Measurements from ENCODE around the gene PCTP.

PCTP gene

DNA sequence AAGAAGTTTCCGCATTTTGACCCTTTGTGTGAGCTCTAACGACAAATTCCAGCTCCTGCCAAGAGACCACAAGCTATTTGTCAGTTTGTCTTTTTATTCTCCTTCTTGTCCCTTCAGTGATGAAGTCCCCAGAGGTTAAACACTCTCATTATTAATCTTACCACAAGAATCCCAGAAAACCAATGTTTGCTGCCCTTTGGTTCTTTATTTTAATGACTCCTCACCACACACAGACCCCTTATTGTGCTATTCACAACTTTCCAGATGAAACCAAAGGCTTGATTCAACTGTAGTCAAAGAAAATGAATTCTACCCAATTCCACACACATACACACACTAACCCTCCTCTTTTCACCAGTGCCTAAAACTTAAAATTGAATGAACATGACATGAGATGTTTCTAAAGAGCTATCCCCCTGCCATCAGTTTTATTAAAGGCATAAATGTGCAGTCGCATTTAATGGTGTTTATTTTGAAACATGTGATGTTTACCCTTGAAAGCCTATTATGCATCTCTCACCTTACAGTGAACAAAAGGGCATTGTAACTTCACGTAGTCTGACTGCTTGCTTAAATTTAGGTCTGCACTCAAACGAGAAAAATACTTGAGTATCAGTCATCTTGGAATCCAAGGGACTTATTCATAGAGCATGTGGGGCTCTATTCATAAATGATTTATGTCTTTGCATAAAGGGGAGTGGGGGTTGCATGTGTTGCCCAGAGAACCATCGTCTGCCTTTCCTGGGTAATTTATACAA, 44.1 kb downstream of the PCTP start:
- no peak for DNase-seq (ENCODE audit: low read depth in 2 of 2)

DNA sequence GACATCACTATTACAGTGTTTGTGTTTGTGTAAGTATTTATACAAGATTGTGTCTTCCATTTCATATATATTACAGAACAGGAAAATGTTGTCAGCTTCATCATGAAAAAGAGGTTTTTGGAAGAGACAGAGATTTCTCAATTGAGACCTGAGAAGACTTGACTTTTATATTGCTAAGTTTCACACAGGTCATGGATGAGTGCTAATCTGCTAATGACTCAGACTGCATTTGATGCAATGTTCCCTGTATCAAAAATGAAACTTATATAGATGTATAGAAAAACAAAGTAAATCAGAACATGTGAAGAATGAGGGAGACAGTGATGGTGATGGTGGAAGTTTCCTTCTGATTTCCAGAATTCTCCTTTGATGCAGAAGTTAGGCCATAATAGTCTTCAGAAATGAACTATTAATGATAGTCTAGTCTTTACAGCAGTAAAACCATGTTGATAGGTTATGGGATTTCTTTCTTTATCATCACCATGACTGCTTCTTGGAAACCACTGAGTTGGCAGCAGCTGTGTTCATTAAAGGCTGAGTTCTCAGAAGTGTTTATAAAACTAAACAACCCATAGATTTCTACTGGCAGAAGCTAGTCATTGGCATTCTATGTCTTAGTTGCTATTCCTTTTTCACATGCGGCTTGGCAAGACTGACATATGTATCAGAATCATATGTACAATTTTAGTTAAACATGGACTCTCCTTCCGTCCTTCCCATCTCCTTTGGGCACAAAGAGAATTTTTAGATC, 56.1 kb downstream of the PCTP start:
- no peak for DNase-seq (ENCODE audit: low read depth in 2 of 2)

DNA sequence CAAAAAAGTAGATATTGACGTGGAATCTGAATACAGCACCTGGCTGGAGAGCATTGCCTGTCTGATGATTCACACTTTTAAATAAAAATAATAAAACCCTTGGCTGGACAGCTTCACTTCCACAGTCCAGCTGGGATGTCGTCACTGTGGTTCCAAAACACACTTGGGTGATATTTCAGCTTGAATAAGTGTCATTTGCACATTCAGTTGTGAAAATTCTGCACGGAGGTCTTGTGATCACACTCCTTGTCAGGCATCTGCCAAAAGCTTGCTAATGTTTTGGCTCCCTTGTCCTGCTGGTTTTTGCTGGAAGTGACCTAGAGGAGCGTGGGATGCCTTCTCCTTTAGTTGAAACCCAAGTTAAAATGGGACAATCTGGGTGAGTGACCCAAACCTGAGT, 60.7 kb downstream of the PCTP start:
- DNase-seq (ENCODE audit: low read depth in 2 of 2) = no peak

DNA sequence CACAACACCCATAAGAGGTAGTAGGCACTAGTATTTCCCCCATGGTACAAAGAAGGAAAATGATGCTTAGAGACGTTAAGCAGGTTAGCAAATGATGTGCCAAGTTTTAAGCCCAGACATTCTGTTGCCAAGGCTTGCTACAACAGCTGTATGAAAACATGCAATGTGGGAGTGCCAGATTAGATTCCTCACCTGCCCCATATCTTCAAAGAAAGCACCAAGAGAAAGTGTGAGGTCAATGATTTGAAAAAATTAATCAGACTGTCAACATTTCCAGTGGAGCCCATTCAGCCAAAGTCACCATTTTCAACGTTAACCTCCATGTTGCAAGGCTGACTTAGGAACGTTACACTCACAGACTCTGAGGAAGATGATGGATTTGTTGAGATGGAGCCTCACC, 61.5 kb downstream of the PCTP start:
- DNase-seq (ENCODE audit: low read depth in 2 of 2) = no peak

DNA sequence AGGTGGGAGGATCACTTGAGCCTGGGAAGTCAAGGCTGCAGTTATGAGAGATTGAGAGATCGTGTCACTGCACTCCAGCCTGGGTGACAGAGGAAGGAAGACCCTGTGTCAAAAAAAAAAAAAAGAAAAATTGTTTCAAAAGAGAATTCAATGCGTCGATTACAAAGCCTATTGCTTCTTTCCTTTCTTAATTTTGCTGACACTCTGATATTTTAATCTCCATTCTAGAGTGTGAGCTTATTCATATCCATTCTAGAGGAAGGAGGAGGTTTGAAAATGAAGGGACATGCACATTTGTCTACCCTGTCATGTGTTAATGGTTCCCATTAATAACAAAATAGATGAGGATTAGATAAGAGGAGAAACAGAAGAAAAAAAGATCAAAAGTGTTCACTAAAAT, 63.1 kb downstream of the PCTP start:
- no peak for DNase-seq (ENCODE audit: low read depth in 2 of 2)

DNA sequence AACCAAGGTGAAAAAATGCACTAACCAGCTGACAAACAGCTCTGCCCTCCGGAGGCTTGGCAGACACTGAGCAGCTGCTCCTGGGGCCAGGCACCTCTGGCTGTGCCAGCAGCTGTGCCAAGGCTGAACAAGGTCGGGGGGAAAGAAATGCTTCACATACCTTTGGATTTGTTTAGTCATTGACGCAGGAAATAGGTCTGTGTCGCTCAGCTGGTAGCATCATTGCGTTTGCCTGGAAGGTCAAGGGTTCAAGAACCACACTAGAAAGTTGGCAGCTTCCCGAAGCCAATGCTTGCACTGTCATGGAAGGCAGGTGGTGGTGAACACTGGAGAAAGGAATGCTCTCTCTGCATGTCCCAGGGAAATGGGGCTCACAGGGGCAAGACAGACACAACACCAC, 63.5 kb downstream of the PCTP start:
- DNase-seq (ENCODE audit: low read depth in 2 of 2) = no peak

DNA sequence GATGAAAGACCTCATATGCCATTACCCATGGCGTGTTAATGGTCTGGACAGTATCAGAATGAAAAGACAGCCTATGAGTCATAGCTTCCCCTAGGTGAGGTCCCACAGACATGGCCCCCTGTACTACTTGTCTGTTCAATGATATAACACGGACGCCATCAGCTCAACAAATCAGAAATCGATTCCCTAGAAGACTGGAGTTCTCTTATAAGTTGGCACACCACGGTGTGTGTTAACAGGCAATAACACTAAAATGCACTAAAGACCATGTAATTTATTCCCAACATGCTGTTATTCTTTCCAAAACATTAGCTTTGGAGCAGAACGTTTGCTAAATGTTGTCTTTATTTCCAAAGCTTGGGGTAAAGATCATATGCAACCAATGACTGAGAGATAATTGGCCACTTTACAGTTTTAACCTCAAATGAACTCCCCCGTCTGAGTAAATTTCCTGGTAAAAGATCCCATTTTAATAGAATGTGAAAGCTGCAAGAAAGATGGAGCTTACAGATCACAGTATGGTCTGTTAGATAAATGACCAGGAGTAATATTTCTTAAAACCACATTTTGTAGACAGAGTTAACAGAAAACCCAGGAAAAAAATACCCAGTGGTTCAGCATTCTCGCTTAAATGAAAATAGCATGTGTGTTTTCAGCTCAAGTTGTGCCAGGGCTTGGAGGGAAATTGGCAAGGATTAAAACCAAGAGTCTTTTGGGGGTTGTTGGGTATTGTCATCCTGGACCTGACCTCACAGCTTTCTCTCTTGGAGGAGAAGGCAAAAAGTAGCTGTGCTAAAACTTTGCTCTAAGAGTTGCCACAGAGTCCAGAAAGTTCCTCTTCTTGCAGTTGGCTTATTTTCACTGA, 65.9 kb downstream of the PCTP start:
- no peak for DNase-seq (ENCODE audit: low read depth in 2 of 2)

DNA sequence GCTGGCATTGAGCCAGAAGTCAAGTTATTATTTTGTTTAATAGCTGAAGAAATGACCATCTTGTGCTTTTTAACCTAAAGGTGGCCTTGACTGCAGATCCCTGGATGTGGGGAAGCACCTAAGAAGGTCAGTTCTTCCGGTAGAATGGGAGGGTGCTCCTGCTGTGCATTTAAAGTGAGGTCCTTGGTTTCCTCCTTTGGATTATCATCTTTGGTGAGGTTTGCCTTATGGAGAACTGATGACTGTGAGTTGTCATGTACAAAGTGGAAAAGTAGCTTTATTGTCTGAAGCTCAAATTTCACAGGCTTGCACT, 66.5 kb downstream of the PCTP start:
- no peak for DNase-seq (ENCODE audit: low read depth in 2 of 2)

DNA sequence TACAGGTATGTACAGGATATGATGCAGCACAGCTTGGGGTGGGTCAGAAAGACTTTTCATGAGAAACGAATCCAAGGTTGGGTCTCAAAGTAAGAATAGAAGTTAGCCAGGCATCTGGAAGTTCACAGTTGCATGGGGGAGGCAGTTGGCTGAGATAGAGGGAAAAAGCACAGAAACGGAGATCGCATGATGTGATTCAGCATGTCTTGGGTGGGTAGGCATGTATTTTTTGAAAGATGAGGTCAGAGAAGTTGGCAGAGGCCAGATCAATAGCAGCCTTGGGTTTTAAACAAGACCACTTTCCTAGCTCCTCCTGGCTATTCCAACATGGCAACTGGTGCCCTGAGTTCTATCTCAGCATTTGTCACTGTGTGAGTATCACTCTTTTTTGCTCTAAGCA, 67.2 kb downstream of the PCTP start:
- no peak for DNase-seq (ENCODE audit: low read depth in 2 of 2)

DNA sequence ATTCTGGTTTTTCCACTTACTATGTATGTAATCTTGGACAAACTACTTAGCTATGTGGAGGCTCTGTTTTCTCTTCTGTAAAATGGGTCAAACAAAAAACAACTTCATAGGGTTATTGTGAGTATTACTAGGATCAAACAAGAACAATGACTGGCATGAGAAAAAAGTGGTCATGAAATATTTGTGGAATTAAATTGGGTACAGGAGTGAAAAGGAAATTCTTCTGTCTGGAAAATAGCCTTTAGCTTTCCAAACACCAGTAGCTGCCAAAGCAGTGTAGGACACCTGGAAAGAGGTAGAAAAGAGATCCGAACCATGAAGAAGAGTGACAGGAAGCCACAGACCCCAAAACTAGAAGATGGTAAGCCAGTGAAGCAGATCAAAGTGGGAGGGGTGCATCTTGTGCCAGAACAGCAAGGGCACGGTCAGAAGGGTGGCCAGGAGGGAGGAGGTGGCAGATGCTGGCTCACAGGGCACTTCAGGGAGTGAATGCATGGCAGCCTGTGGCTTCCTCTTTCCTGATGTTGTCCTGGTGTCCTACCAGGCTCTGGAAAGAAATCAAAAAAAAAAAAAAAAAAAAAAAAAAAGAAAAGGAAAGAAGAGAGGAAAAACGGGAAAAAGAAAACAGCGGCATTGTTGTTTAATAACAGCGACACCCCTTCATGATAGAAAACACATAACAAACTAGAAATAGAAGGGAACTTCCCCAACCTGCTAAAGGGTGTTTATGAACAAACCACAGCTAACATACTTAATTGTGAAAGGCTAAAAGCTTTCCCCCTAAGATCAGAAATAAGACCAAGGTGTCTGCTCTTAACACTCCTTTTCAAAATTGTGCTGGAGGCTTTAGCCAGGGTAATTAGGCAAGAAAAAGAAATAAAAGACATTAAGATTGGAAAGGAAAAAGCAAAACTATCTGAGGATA, 67.9 kb downstream of the PCTP start:
- no peak for DNase-seq (ENCODE audit: low read depth in 2 of 2)

DNA sequence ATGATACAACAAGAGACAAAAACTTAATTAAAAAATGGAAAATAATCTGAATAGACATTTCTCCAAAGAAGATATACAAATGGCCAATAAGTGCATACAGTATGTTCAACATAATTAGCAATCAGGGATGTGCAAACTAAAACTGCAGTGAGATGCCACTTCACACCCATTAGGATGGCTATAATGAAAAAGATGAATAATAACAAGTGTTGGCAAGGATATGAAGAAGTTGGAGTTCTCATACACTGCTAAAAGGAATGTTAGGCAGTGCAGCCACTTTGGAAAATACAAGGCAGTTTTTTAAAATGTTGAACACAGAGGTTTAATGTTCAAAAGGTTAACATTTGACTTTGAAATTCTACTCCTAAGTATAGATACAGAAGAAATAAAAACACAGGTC, 69.8 kb downstream of the PCTP start:
- no peak for DNase-seq (ENCODE audit: low read depth in 2 of 2)

DNA sequence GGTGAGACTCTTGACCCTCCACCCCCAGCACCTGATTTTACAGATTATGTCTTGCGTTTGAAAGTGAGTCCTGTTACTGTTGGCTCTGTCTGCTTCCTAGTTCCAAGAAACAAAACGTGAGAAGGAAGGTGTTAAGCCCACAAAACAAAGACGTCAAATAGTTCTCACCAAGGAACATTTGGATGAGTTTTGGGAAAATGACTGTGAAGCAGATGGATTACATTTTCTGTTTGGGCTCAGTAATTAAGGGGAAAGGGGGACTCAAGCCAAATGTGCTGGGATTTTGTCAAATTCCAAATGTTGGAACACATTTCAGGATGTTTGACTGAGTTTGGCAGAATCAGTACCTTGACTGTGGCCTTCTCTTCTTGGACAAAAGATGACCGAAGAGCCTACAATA, 71.2 kb downstream of the PCTP start:
- no peak for DNase-seq (ENCODE audit: low read depth in 2 of 2)

DNA sequence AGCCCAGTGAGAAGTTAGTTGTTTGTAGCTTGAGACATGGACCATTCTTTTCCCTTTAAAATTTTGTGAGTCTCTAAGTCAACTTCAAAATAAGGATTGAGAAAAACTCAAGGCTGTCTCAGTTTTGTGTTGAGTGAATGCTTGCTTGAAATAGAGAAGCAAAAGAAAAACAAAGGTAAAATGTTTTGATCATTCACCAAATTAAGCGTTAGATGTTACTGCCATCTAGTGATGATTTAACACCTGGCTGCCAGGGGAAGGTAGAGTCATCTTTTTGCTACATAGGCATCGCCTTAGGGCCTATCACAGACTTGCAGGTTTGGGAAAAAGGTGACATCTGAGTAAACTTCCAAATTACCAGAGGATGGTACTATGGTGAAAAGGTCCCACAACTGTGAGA, 74.4 kb downstream of the PCTP start:
- DNase-seq (ENCODE audit: low read depth in 2 of 2) = no peak
